HUES64 (cell line): Measurements from ENCODE around the gene SERPINC1.

ENCODE experiments used
- H3K27ac ChIP-seq: 2 replicates; pipeline ENCODE4 v1.7.0; 2013; ENCODE audit warnings: low read depth, low read length, inconsistent platforms
- H3K27me3 ChIP-seq: 2 replicates; pipeline ENCODE4 v1.6.1; 2013; ENCODE audit warnings: mild to moderate bottlenecking, low read length; ENCODE audit not compliant: insufficient read depth
- H3K36me3 ChIP-seq: 2 replicates; pipeline ENCODE4 v1.6.1; 2013; ENCODE audit warnings: mild to moderate bottlenecking, low read length; ENCODE audit not compliant: insufficient read depth
- H3K4me1 ChIP-seq: 2 replicates; pipeline ENCODE4 v1.6.1; 2013; ENCODE audit warnings: mild to moderate bottlenecking, low read length, moderate library complexity; ENCODE audit not compliant: insufficient read depth
- H3K4me3 ChIP-seq: 2 replicates; pipeline ENCODE4 v1.5.1; 2013; ENCODE audit warnings: mild to moderate bottlenecking, low read length, moderate library complexity
- H3K9ac ChIP-seq: 2 replicates; pipeline ENCODE4 v1.6.1; 2013; ENCODE audit warnings: mild to moderate bottlenecking, low read depth, low read length
- H3K9me3 ChIP-seq: 2 replicates; pipeline ENCODE4 v1.6.1; 2013; ENCODE audit warnings: low read depth, low read length; ENCODE audit not compliant: insufficient read depth
- WGBS: fragments of 150-250, 120-280 bp; methylation state at CpG from one replicate; pipeline ENCODE4 v1.1.7; 2013; ENCODE audit warnings: missing lambda C conversion rate; 5-methylcytosine and 5-hydroxymethylcytosine counted together

The SERPINC1 gene

DNA sequence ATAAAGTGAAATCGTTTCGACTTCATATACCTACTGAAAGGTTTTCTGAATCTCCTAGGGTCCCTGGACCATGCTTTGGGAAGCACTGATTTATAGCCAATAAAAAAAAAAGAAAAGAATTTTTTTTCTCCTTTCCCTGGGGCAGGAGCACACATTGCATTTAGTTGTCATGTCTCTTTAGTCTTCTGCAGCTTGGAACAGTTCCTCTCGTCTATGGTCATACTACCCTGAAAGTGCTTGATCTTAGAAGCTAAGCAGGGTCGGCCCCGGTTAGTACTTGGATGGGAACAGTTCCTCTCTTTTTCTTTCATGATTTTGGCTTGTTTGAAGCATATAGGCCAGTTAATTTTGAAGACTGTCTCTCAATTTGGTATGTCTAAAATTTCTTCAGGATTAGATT lies 3.7 kb upstream of the SERPINC1 start:
- WGBS, result 96% methylated on average over 5 of the region's 5 CpGs
- no peak overlapping the region for H3K9ac ChIP-seq
- H3K27ac ChIP-seq, result no peak overlapping the region
- H3K9me3 ChIP-seq, result no peaks in the 10 kb centered on the region
- no peak overlapping the region for H3K4me3 ChIP-seq
- no peaks in the 10 kb centered on the region for H3K27me3 ChIP-seq
- H3K36me3 ChIP-seq, result no peaks in the 10 kb centered on the region
- H3K4me1 ChIP-seq, result no peaks in the 10 kb centered on the region

DNA sequence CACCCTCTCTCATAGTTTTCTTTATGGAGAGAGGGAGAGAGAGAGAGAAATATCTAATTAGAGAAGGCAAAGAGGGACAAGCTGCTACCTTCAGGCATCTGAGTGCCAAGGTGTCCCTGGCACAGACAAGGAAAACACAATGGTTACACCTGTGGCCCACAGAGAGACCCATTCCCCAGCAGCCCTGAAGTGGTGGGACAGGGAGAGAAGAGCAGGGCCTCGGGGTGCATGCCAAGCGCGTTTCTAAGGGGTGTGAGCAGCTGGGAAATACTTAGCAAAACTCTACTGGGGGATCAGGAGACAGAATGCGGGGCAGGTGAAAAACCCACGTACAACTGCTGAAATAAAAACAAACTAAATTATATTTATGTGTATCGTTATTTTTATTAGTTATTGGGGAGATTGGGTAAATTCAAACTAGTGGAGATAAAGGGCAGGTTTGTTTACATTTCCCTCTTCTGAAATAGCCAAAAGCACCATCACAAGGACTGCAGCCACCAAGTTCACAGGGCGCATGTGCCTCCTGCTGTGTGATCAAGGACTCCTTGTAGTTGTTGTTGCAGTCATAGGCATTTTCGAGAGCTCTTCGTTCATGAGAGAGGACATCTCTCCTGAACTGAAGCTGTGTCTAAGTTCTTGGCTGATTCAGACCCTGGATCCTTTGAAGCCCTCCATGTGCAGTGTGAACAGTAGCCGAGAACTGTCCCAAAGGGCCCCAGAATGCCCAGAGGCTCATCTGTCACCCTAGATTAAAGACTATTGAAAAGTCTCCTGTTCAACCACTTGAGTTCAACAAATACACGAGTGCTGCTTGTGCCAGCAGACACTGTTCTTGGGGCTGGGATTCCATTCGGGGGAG lies 737 bp upstream of the SERPINC1 start:
- H3K27ac ChIP-seq, result no peak overlapping the region
- no peak overlapping the region for H3K4me3 ChIP-seq
- no peaks in the 10 kb centered on the region for H3K36me3 ChIP-seq
- no peaks in the 10 kb centered on the region for H3K9me3 ChIP-seq
- H3K4me1 ChIP-seq, result no peaks in the 10 kb centered on the region
- 91% methylated on average over 11 of the region's 12 CpGs for WGBS
- H3K9ac ChIP-seq, result no peak overlapping the region
- H3K27me3 ChIP-seq, result no peaks in the 10 kb centered on the region

DNA sequence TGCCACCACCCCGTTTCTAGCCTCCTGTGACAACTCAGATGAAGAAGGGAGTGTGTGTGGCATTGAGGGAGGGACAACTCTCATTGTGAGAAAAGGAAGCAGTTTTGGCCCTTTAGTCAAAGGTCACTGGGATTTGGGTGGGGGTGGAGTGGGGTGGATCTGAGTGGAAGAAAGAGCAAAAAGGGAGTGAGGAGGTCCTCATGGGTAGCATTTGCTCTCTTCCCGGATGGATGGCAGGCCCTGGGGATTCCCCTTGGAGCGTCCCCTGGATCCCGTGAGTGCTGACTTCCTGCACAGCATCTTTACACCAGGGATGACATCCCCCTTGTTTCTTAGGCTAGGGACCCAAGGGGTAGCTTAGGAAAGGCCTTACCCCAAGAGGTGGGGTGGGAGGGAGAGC lies 460 bp downstream of the SERPINC1 start:
- Histone ChIP-seq H3K4me1 (no peaks in the 10 kb centered on the region), H3K4me3 (no peak overlapping the region), H3K36me3 (no peaks in the 10 kb centered on the region), H3K27ac (no peak overlapping the region), H3K27me3 (no peaks in the 10 kb centered on the region), H3K9ac (no peak overlapping the region), H3K9me3 (no peaks in the 10 kb centered on the region)
- 83% methylated on average over 4 of the region's 4 CpGs for WGBS

DNA sequence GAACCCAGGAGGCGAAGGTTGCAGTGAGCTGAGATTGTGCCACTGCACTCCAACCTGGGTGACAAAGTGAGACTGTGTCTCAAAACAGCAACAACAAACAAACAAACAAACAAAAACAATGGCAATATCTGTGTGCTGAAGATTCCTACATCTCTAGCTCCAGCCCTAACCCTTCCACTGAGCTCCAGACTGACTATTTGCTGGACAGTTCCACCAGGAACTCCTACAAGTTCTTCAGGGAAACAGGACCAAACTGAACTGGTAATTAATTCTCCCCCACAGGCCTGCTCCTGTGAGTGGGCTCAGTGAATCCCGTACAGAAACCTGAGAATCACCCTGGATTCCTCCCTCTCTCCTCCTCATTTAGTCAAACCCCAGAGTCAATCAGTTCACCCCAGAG lies 1.5 kb downstream of the SERPINC1 start:
- Histone ChIP-seq H3K36me3 (no peaks in the 10 kb centered on the region), H3K27ac (no peak overlapping the region), H3K4me3 (no peak overlapping the region), H3K9ac (no peak overlapping the region), H3K4me1 (no peaks in the 10 kb centered on the region), H3K27me3 (no peaks in the 10 kb centered on the region), H3K9me3 (no peaks in the 10 kb centered on the region)
- WGBS, result 97% methylated on average over 2 of the region's 2 CpGs

DNA sequence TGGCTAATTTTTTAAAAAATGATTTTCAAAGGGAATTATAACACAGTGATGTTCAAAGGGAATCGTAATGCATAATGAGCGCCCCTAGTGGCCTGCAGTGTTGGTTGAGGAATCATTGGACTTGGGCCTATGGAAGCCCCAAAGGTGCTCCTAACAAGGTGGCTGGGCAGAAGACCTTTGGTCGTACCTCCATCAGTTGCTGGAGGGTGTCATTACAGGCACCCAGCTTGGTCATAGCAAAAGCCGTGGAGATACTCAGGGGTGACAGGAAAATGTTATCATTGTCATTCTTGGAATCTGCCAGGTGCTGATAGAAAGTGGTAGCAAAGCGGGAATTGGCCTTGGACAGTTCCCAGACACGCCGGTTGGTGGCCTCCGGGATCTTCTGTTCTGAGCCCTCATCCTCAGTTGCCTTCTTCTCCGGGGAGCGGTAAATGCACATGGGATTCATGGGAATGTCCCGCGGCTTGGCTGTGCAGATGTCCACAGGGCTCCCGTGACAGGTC lies 2.7 kb downstream of the SERPINC1 start:
- H3K9me3 ChIP-seq, result no peaks in the 10 kb centered on the region
- no peak overlapping the region for H3K9ac ChIP-seq
- no peaks in the 10 kb centered on the region for H3K27me3 ChIP-seq
- H3K27ac ChIP-seq, result no peak overlapping the region
- H3K4me1 ChIP-seq, result no peaks in the 10 kb centered on the region
- H3K36me3 ChIP-seq, result no peaks in the 10 kb centered on the region
- WGBS, result 85% methylated on average over 13 of the region's 13 CpGs
- H3K4me3 ChIP-seq, result no peak overlapping the region

DNA sequence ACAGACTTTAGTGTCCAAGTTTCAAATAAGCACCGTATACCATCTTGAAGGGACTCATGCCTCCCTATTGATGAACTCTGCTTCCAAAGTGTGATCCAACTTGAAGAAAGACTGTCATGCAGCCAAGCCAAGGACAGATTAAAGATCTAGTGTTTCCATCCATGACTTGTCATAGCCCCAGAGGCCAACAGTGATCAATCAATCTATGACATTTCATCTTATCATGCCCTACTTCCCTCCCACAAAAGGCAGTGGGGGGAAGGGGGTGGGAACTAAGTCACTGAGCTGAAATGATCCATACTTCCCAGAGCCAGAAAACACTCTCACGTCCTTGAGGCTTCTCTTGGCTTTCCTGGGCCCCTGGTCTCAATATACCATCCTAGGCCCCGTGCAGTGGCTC lies 4.0 kb downstream of the SERPINC1 start:
- H3K36me3 ChIP-seq, result no peaks in the 10 kb centered on the region
- 88% methylated on average over 3 of the region's 3 CpGs for WGBS
- H3K27me3 ChIP-seq, result no peaks in the 10 kb centered on the region

DNA sequence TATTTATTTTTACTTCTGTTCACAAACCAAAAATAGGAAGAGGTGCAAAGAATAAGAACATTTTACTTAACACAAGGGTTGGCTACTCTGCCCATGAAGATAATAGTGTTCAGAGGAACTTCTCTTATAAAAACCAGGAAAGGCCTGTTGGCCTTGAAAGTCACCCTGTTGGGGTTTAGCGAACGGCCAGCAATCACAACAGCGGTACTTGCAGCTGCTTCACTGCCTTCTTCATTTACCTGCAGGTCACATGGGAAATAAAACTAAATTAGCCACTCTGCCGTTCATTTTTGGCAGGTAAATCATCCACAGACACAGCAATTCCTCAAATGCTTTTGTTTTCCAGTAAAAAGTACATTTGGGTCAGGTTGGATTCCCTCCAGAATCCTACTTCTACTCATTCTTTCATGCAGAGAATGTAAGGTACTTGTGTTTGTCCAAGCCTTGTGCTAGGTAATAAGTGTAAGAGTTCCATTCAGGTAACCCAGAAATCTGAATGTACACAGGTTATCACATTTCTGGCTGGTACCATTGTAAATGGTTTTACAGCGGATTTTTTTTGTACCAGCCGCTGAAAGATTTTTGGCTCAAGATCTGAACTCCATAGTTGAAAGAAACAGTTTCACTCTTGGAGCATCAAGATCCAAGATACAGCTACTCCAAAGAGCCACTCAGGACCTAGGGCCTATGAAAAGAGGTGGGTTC lies 13.1 kb downstream of the SERPINC1 start:
- H3K9ac ChIP-seq, result no peak overlapping the region
- H3K27ac ChIP-seq, result no peak overlapping the region
- peaks cover 27% of the 10 kb centered on the region for H3K4me1 ChIP-seq
- 92% methylated on average over 6 of the region's 6 CpGs for WGBS
- no peaks in the 10 kb centered on the region for H3K9me3 ChIP-seq
- no peaks in the 10 kb centered on the region for H3K36me3 ChIP-seq
- no peak overlapping the region for H3K4me3 ChIP-seq
- no peaks in the 10 kb centered on the region for H3K27me3 ChIP-seq

More for the DNA sequence above, 4.0 kb downstream of the SERPINC1 start:
- Histone ChIP-seq H3K4me3 (no peak overlapping the region), H3K27ac (no peak overlapping the region), H3K4me1 (no peaks in the 10 kb centered on the region), H3K9ac (no peak overlapping the region), H3K9me3 (no peaks in the 10 kb centered on the region)

DNA sequence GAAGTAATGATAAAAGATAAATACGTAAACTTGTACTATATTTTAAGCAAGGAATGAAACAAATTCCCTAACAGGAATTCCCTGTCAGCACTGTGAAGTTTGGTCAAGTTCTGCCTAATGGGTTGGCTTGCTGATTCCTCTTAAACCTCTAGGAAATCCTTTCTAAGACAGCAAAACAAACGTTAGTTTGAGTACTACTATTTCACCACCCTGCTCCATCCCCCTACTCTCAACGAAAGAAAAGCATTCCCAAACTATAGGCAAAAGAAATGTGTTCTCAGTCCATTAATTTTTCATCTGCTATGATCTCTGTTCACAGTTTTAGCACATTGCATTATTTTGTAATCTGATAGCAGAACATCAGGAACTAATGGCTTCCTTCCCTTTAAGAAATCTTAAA lies 16.1 kb downstream of the SERPINC1 start:
- no peaks in the 10 kb centered on the region for H3K36me3 ChIP-seq
- peaks cover 27% of the 10 kb centered on the region for H3K4me1 ChIP-seq

DNA sequence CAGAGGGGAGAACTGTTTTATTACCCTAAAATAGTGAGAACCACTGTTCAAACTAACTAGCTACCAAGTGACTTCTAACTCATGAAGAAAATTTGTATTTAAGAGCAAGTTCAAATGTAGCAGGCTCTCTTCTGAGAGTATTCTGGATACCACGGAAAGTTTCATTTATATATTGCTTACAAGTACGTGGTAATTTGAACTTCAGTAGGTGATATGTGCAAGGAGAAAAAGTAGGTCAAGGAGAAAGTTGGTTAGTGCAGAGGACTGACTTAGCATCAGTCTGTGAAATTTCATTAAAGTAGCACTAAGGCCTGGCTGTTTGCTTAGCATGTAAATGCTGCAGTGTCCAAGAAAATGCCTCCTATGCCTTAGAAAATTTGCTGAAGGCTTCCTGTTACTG lies 16.7 kb downstream of the SERPINC1 start:
- H3K36me3 ChIP-seq, result no peaks in the 10 kb centered on the region
- WGBS, result 94% methylated on average over 2 of the region's 2 CpGs
- H3K27me3 ChIP-seq, result no peaks in the 10 kb centered on the region
- no peaks in the 10 kb centered on the region for H3K9me3 ChIP-seq
- H3K4me3 ChIP-seq, result no peak overlapping the region
- no peak overlapping the region for H3K27ac ChIP-seq
- H3K9ac ChIP-seq, result no peak overlapping the region
- peaks cover 27% of the 10 kb centered on the region for H3K4me1 ChIP-seq

More for the DNA sequence above, 16.1 kb downstream of the SERPINC1 start:
- Histone ChIP-seq H3K9ac (no peak overlapping the region), H3K4me3 (no peak overlapping the region), H3K9me3 (no peaks in the 10 kb centered on the region), H3K27ac (no peak overlapping the region), H3K27me3 (no peaks in the 10 kb centered on the region)
- 37% methylated on average over 2 of the region's 3 CpGs for WGBS

DNA sequence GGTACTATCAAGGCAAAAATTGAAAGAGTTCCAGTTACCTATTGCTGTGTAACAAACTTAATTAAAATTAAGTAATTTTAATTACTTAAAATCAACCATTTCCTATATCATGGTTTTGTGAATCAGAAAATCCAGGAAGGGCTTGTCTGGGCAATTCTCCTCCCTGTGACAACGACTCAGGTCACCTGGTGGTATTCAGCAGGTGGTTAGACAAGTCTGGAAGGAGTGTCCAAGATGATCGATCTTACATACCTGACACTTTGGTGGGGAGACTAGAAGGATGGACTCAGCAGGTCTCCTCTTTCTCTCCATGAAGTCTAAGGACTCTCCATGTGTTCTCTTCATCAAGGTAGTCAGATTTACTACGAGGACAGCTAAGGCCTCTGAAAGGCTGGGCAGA lies 22.9 kb downstream of the SERPINC1 start:
- peaks cover 4% of the 10 kb centered on the region for H3K4me1 ChIP-seq
- no peak overlapping the region for H3K9ac ChIP-seq
- WGBS, result 96% methylated on average over 3 of the region's 3 CpGs
- H3K27ac ChIP-seq, result no peak overlapping the region
- no peaks in the 10 kb centered on the region for H3K36me3 ChIP-seq
- H3K4me3 ChIP-seq, result no peak overlapping the region
- H3K9me3 ChIP-seq, result no peaks in the 10 kb centered on the region
- no peaks in the 10 kb centered on the region for H3K27me3 ChIP-seq

DNA sequence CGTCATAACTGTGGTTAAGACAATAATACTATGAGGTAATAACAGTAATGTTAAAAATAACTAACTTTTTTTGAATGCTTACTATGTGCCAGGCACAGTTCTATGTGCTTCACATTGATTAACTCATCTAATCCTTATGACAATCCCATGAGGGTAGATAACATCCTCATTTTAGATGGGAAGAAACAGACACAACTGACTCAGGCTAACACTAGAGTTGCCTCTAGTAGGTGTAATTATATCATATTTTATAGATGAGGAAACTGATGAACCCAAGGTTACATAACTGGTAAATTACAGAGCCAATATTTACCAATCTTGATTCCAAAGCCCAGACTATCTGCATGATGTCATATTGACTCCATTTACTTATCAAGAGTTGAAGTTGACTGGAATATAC lies 23.5 kb downstream of the SERPINC1 start:
- no CpG with 5 or more reads among the region's 1 CpG for WGBS
- no peaks in the 10 kb centered on the region for H3K36me3 ChIP-seq
- H3K9ac ChIP-seq, result no peak overlapping the region
- H3K4me3 ChIP-seq, result no peak overlapping the region
- H3K27me3 ChIP-seq, result no peaks in the 10 kb centered on the region
- H3K9me3 ChIP-seq, result no peaks in the 10 kb centered on the region
- H3K27ac ChIP-seq, result no peak overlapping the region
- H3K4me1 ChIP-seq, result peaks cover 9% of the 10 kb centered on the region
